ENCODE data around the gene C8G.

Gene C8G

GRCh38 chr9:136971746-136972145 lies 26.7 kb downstream of the C8G start:
- no peak for DNase-seq

DNA sequence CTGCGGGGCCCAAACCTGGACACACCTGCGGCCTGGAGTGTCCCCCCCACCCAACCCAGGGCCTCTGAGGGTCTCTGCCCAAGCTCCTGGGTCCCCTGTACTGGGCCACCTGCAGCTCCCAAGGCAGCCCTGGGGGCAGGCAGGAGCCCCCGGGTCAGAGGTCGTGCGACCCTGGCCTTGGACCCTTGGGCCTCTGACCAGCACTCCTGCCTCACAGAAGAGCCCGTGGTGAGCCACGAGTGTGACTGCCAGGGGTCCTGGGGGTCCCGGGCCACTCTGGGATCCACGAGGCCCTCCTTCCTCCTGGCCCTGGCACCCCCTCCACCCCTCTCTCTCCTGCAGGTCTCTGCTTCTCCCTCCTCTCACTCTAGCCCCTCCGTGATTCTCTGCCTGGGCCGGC lies 27.3 kb downstream of the C8G start:
- no peak for DNase-seq

GRCh38 chr9:136972743-136973142 lies 27.7 kb downstream of the C8G start:
- DNase-seq: no peak

DNA sequence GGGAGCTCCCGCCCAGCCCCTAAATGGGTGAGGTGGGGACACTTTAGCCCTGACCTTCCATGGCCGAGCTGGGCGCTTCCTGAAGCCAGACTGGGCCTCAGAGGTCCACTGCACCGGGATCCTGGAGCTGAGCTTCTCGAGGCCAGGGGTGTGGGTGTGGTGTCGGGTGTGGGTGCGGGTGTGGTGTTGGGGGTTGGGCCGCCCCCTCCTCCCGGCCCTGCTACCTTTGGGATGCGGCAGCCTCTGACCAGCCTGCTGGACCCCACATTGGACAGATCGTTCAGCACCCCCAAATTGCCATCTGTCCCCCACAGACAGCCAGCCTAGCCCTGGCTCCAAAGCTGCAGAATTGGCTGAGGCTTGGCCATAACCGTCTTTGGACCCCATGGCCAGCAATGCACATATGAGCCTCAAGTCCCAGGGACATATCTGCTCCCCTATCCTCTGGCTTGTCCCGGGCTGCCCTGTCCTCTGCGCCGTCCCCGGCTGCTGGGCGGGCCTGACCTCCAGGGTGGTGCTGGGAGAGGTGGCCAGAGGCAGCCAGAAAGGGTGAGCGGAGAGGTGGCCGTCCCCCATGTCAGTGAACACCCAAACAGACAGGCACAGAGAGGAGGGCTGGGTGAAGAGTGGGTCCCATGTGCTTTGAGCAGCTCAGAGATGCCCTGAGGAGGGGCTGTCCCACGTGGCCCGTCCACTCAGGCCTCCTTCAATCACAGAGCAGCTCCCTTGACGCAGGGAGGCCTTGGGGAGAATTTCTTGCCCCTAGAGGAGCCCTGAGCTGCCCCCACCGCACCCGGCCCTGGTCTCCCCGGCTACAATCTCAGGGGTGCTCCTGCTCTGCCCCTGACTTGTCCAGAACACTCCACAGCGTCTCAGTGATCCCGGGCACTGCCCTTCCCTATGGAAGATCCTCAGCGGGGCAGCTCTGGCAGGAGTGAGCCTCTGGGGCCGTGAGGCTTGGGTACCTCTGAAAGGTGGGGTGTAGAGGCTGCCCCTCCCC lies 28.9 kb downstream of the C8G start:
- no peak for DNase-seq

DNA sequence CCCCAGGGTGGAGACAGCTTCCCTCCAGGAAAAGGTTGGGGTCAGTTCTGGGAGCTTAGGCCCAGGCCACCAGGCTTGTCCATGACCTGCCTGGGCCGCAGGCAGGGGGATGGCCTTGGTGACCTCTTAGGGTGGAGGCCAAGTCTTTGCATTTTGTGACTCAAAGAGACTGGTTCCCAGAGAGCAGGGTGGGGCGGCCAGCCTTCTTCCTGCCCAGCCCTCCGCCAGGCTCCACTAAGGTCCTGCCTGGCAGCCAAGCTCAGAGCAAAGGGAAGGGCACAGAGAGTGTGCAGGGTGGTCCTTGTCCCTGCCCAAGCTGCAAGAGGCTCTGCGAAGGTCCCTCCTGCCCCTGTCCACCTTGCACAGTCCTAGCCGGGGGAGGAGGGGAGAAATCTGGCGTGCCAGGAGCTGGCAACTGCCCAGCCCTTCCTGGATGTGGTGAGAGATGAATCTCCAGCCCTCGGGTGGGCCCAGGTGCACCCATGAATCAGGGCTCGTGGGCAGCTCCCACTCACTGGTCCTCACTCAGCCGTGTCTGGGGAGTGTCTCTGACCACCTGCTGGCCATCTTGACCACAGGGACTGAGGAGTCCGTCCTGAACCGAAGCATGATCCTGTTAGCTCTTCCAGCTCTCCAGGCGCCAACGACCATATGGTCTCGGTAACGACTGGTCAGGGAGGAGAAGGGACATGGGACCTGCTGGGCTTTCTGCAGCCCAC lies 29.9 kb downstream of the C8G start:
- DNase-seq: no peak

DNA sequence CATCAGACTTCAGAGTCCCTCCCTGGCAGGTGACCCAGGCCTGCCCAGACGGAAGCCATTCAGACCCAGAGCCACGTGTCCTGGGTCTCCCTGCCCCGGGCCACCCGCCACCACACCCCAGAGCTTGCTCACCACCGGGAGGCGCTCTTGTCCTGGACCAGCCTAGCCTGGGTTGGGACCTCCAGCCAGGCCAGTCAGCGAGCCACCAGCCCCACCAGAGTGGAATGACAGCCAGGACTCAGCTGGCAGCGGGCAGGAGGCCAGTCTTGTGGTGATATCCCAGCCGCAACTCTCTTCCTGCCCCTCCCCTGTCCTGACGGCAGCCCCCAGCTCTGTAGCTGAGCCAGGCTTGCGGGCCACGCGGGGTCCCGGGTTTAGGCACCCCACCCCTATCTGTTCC lies 30.6 kb downstream of the C8G start:
- DNase-seq: peak; percentile 55

DNA sequence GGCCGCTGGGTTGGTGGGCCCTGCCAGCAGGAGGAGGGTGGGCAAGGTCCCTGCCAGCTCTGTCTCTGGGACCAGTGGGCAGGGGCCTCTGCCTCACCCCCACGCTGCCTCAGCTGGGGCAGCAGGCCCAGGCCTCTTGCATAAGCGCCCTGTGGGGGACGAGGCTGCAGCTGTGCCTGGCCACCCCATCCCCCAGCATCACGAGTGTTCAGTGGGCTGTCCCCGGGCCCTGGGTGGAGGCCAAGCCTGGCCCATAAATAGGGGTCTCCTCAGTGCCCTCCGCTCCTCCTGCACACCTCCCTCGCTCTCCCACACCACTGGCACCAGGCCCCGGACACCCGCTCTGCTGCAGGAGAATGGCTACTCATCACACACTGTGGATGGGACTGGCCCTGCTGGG lies 32.2 kb downstream of the C8G start, which contains the start of gene PTGDS:
Gene PTGDS (plus strand): TSS at position 282 of the 400 bp plus-strand sequence. CDS start 75 bp downstream, at position 357.
- no peak for DNase-seq

- DNase-seq: no peak
Measured at GRCh38 chr9:136977649-136978072, 32.6 kb downstream of the C8G start.

DNA sequence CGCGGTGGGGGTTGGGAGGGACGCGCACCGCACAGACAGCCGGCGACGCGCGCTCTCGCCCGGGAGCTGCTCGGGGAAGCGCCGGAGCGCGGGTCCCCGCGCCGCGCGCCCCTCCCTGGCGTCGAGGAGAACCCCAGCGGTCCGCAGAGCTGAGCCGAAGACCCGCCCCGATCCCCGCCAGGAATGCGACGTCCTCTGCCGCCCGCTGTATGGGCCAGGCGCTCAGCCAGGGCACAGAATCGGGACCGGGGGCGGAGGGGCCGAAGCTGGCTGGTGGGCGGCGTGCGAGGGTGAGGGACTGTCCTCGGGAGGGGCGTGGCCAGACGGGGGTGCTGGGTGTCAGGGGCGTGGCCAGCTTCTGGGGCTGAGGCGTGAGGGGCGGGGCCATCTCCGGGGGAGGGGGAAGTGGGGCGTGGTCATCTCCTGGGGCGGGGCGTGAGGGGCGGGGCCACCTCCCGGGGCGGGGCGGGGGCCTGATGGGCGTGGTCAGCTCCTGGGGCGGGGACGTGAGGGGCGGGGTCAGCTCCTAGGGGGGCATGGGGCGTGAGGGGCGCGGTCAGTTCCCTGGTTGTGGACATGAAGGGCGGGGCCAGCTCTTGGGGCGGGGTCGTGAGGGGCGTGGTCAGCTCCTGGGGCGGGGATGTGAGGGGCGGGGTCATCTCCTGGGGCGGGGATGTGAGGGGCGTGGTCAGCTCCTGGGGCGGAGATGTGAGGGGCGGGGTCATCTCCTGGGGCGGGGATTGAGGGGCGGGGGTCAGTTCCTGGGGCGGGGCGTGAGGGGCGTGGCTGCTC lies 33.2 kb downstream of the C8G start:
- DNase-seq: peak; percentile 73

GRCh38 chr9:136978865-136979544 lies 34.0 kb downstream of the C8G start:
- DNase-seq: no peak

DNA sequence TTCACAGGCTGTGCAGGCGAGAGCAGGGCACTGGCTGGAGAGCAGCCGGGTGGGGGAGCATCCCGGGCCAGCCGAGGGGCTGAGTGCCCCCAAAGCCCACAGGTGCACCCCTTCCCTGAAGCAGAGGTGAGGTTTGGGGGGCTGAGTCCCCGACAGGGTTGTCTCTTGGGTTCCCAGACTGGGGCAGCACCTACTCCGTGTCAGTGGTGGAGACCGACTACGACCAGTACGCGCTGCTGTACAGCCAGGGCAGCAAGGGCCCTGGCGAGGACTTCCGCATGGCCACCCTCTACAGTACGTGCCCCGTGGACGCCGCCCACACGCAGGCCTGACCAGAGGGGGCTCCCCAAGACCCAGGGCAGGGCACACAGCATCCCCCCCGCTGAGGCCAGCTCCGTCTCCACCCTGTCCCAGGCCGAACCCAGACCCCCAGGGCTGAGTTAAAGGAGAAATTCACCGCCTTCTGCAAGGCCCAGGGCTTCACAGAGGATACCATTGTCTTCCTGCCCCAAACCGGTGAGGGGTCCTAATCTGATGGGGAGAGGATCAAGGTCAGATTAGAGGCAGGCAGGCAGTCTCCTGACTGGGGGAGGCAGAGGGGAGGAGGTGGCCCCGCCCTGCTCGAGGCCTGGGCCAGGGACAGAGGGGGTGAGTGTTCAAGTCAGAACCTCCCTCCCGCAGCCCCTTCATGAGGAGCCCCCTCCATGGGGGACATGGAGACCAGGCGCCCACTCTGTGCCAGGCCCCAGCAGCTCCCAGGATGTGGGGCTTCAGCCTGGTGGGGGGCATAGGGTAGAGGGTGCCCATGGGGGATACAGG lies 34.9 kb downstream of the C8G start:
- no peak for DNase-seq

DNA sequence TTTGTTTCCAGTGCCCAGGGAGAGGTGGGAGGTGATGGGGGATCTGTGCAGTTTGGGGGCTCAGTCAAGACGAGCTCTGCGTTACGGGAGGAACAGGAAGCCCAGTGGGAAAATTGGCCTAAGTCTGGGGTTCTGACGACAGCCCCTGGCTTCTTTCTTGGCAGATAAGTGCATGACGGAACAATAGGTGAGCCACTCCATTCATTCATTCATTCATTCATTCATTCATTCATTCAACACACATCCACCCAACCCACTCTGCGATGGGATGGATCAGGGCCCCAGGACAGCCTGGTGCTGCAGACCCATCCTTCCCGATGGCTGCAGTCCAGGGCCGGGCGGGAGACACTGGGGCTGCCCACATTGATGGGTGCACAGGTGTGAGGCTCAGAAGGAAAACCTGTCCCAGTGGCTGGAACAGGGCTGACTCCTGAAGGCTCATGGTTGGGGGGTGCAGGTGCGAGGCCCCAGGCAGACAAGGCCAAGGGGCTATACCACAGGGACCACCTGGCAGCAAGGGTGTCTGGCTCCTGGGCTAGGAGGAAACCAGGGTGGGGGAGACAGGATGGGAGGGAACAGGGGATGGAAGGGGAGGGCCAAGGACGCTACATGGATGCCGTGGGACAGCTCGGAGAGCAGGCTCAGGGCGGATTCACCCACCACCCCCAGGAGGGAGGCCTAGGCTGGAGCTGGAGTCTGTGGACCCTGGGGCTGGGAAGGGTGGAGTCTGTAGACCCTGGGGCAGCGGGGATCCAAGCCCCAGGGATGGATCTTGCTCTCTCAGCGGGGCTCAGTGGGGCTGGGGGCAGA lies 35.8 kb downstream of the C8G start:
- no peak for DNase-seq

- no peak for DNase-seq
Measured at GRCh38 chr9:136981588-136982231, 36.7 kb downstream of the C8G start.

GRCh38 chr9:136982232-136983051 lies 37.4 kb downstream of the C8G start, which contains the start of gene LCNL1:
Gene LCNL1, plus strand, starts transcription at chr9:136982993. Its CDS starts 594 bp downstream, at chr9:136983587.
- DNase-seq: no peak

GRCh38 chr9:136983167-136983566 lies 38.1 kb downstream of the C8G start:
- no peak for DNase-seq

- DNase-seq: no peak
Measured at GRCh38 chr9:136983656-136984314, 38.7 kb downstream of the C8G start.

GRCh38 chr9:136984464-136985026 lies 39.5 kb downstream of the C8G start:
- DNase-seq: no peak

DNA sequence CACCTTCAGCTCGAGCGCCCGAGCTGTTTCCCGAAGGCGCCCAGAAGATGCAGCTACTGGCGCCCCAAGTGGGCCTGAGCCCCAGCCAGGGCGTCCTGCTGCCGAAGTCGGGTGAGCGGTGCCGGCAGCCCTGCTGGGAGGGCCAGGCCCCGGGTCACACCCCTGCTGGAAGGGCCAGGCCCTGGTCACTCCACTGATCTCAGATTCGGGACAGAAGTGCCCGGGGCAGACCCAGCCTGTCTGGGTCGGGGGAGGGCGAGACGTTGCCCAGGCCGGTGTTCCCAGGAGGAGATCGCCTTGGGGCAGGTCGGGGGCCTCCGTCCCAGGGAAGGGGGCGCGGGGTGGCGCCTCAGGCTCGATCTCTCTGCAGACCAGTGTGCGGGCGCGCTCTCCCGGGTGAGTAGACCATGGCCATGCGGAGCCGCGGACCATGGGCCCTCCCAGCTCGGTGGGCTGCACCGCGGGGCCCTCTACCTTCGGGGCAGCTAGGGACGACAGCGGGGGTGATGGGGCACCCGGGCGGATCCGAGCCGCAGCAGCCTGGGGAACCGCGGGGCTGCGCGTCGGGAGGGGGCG lies 40.1 kb downstream of the C8G start:
- no peak for DNase-seq

Measured in stimulated activated CD4-positive, alpha-beta T cell treated with anti-CD3 and anti-CD28 coated beads, Interleukin-15, amount 100 ng/mL, for 24 hours (primary cell).